Muscle layer of duodenum (tissue), 2 donors: Measurements from ENCODE around the gene TPSAB1.
"Not testable (repeated sequence)": the region's sequence is repeated elsewhere in the genome, so short reads cannot be mapped to it uniquely, and the experiment has no call there.

ENCODE experiments used
- H3K27ac ChIP-seq: one replicate; pipeline ENCODE4 v1.7.0; 2013; ENCODE audit warnings: mild to moderate bottlenecking, low read length
- H3K27me3 ChIP-seq: one replicate; pipeline ENCODE4 v1.7.0; 2013; ENCODE audit warnings: low read depth, mild to moderate bottlenecking, control low read depth, low read length
- H3K36me3 ChIP-seq, 2 donors: one replicate each; pipeline ENCODE4 v1.7.0; 2013; ENCODE audit warnings: low read length in 2 of 2, control low read depth in 1 of 2, mild to moderate bottlenecking in 1 of 2; ENCODE audit not compliant: insufficient read depth in 2 of 2, control insufficient read depth in 1 of 2
- H3K4me1 ChIP-seq, 2 donors: one replicate each; pipeline ENCODE4 v1.7.0; 2013; ENCODE audit warnings: low read length in 2 of 2, mild to moderate bottlenecking in 2 of 2, control low read depth in 1 of 2, moderate library complexity in 1 of 2; ENCODE audit not compliant: insufficient read depth in 2 of 2, control insufficient read depth in 1 of 2
- H3K4me3 ChIP-seq, 2 donors: one replicate each; pipeline ENCODE4 v1.7.0; 2013; ENCODE audit warnings: low read length in 2 of 2, low read depth in 1 of 2, mild to moderate bottlenecking in 1 of 2
- H3K9me3 ChIP-seq, 2 donors: one replicate each; pipeline ENCODE4 v1.7.0; 2013; ENCODE audit warnings: low read length in 2 of 2, control low read depth in 1 of 2, mild to moderate bottlenecking in 1 of 2; ENCODE audit not compliant: control insufficient read depth in 1 of 2
- donor health status: healthy.

TPSAB1 gene

GRCh38 chr16:1264345-1265089, 24.0 kb downstream of the TPSAB1 start:
- Histone ChIP-seq H3K36me3 (no peaks in the 10 kb centered on the region), H3K27ac (no peak overlapping the region), H3K9me3 (peaks cover 0 to 3% of the 10 kb centered on the region in 2 donors), H3K4me3 (no peak overlapping the region), H3K4me1 (no peaks in the 10 kb centered on the region), H3K27me3 (peaks cover 7% of the 10 kb centered on the region)

GRCh38 chr16:1265090-1265630, 24.7 kb downstream of the TPSAB1 start:
- H3K4me3 ChIP-seq, result no peak overlapping the region
- H3K27ac ChIP-seq, result no peak overlapping the region
- H3K36me3 ChIP-seq, result no peaks in the 10 kb centered on the region
- H3K27me3 ChIP-seq, result peaks cover under 1% of the 10 kb centered on the region
- peaks cover 0 to 3% of the 10 kb centered on the region in 2 donors for H3K9me3 ChIP-seq
- H3K4me1 ChIP-seq, result no peaks in the 10 kb centered on the region

- no peak overlapping the region for H3K27ac ChIP-seq
- no peaks in the 10 kb centered on the region for H3K36me3 ChIP-seq
- H3K27me3 ChIP-seq, result no peaks in the 10 kb centered on the region
- peaks cover 0 to 3% of the 10 kb centered on the region in 2 donors for H3K9me3 ChIP-seq
- no peak overlapping the region for H3K4me3 ChIP-seq
- no peaks in the 10 kb centered on the region for H3K4me1 ChIP-seq
Measured at GRCh38 chr16:1265826-1266225, 25.3 kb downstream of the TPSAB1 start.

DNA sequence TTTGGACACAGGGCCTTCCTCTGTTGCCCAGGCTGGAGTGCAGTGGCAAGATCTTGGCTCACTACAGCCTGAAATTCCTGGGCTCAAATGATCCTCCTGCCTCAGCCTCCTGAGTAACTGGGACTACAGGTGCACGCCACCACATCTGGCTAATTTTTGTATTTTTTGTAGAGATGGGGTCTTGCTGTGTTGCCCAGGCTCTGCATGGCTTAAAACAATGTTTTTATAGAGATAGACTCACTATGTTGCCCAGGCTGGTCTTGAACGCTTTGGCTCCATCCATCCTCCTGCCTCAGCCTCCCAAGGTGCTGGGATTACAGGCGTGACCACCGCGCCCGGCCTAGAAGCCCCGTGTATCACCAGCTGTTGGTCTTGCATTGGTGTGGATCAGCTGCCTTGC, 28.9 kb downstream of the TPSAB1 start:
- not testable (repeated sequence) for H3K27me3 ChIP-seq, H3K9me3 ChIP-seq, H3K36me3 ChIP-seq, H3K4me1 ChIP-seq, H3K27ac ChIP-seq, H3K4me3 ChIP-seq

DNA sequence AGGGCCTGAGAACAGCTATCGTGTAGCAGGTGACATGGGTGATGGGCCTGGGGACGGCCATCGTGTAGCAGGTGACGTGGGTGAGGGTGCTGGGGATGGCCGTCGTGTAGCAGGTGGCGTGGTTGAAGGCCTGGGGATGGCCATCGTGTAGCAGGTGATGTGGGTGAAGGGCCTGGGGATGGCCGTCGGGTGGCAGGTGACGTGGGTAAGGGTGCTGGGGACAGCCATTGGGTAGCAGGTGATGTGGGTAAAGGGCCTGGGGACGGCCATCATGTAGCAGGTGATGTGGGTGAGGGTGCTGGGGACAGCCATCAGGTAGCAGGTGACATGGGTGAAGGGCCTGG, 30.8 kb downstream of the TPSAB1 start:
- Histone ChIP-seq H3K4me3 (no peak overlapping the region), H3K9me3 (peaks cover 0 to 3% of the 10 kb centered on the region in 2 donors), H3K36me3 (no peaks in the 10 kb centered on the region), H3K4me1 (peaks cover 0 to 10% of the 10 kb centered on the region in 2 donors), H3K27ac (no peak overlapping the region), H3K27me3 (no peaks in the 10 kb centered on the region)

DNA sequence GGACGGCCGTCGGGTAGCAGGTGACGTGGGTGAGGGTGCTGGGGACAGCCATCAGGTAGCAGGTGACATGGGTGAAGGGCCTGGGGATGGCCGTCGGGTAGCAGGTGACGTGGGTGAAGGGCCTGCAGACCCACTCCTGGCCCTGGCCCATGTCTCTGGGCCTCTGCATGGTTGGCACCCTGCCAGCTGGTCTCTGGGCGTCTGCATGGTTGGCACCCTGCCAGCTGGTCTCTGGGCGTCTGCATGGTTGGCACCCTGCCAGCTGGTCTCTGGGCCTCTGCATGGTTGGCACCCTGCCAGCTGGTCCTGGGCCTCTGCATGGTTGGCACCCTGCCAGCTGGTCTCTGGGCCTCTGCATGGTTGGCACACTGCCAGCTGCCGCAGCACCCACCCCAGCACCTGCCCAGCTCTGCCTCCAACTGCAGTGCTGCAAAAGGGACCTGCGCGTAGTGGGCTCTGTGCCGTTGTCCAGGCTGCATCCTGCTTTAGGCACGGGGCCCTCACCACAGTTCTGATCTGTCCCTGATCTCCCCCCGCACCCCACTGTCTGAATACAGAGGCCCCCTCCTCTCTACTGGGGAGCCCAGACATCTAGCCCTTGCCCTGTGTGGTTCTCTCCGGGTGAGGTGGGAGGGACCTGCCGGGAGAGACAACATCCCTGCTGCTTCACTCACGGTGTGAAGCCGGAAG, 31.4 kb downstream of the TPSAB1 start:
- not testable (repeated sequence) for H3K27ac ChIP-seq, H3K36me3 ChIP-seq, H3K9me3 ChIP-seq, H3K4me3 ChIP-seq, H3K4me1 ChIP-seq, H3K27me3 ChIP-seq

- Histone ChIP-seq H3K4me1 (peaks cover 0 to 10% of the 10 kb centered on the region in 2 donors), H3K36me3 (no peaks in the 10 kb centered on the region), H3K27me3 (no peaks in the 10 kb centered on the region), H3K4me3 (no peak overlapping the region), H3K27ac (no peak overlapping the region), H3K9me3 (no peaks in the 10 kb centered on the region)
Measured at GRCh38 chr16:1272453-1273198, 32.1 kb downstream of the TPSAB1 start.

- H3K36me3 ChIP-seq, result no peaks in the 10 kb centered on the region
- H3K27me3 ChIP-seq, result no peaks in the 10 kb centered on the region
- no peak overlapping the region for H3K4me3 ChIP-seq
- no peaks in the 10 kb centered on the region for H3K9me3 ChIP-seq
- H3K27ac ChIP-seq, result no peak overlapping the region
- peaks cover 0 to 10% of the 10 kb centered on the region in 2 donors for H3K4me1 ChIP-seq
Measured at GRCh38 chr16:1273816-1274215, 33.3 kb downstream of the TPSAB1 start.

GRCh38 chr16:1274767-1275166, 34.3 kb downstream of the TPSAB1 start:
- H3K9me3 ChIP-seq, result no peaks in the 10 kb centered on the region
- H3K27ac ChIP-seq, result no peak overlapping the region
- H3K4me1 ChIP-seq, result peaks cover 0 to 10% of the 10 kb centered on the region in 2 donors
- H3K4me3 ChIP-seq, result no peak overlapping the region
- no peaks in the 10 kb centered on the region for H3K36me3 ChIP-seq
- H3K27me3 ChIP-seq, result no peaks in the 10 kb centered on the region

GRCh38 chr16:1275791-1276579, 35.5 kb downstream of the TPSAB1 start:
- H3K27ac ChIP-seq, result no peak overlapping the region
- H3K27me3 ChIP-seq, result no peaks in the 10 kb centered on the region
- H3K4me3 ChIP-seq, result no peak overlapping the region
- peaks cover 0 to 10% of the 10 kb centered on the region in 2 donors for H3K4me1 ChIP-seq
- no peaks in the 10 kb centered on the region for H3K36me3 ChIP-seq
- no peaks in the 10 kb centered on the region for H3K9me3 ChIP-seq

DNA sequence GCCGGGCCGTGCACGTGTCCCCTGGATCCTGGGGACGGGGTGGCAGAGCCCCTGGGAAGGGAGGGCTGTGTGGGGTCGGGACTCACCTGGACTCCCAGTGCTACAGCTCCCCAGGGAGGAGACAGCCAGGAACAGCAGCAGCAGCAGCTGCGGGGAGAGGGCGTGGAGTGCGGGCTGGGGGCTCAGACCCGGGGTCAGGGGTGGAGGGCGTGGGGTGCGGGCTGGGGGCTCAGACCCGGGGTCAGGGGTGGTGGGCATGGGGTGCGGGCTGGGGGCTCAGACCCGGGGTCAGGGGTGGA, 36.0 kb downstream of the TPSAB1 start:
- no peak overlapping the region for H3K4me3 ChIP-seq
- H3K27me3 ChIP-seq, result no peaks in the 10 kb centered on the region

More for the DNA sequence above, 36.0 kb downstream of the TPSAB1 start:
- H3K9me3 ChIP-seq, result no peaks in the 10 kb centered on the region
- H3K4me1 ChIP-seq, result peaks cover 0 to 8% of the 10 kb centered on the region in 2 donors
- no peak overlapping the region for H3K27ac ChIP-seq
- H3K36me3 ChIP-seq, result no peaks in the 10 kb centered on the region
